SK-N-MC (cell line): ENCODE data around the gene TRIM5.

Experiments used
- EZH2 ChIP-seq: fragments of 200-600 bp; sonication (generic); IDR thresholded peaks from one replicate; pipeline ENCODE4 v1.6.1; 2017; ENCODE audit warnings: antibody characterized with exemption
- POLR2AphosphoS5 ChIP-seq: IDR thresholded peaks from 2 replicates; pipeline ENCODE4 v1.6.1; 2012; ENCODE audit warnings: mild to moderate bottlenecking, low read depth, low read length, borderline replicate concordance

GRCh38 chr11:5643585-5643984 lies 41.3 kb downstream of the TRIM5 start:
- TF ChIP-seq EZH2 (no peak), POLR2AphosphoS5 (no peak)
